Activated naive CD4-positive, alpha-beta T cell treated with anti-CD3 and anti-CD28 coated beads, Interleukin-2, amount 10 ng/mL, durations not matched to agents 7 days and 5 days (primary cell): ENCODE data around the gene HHLA2.
"Not testable (repeated sequence)": the region's sequence is repeated elsewhere in the genome, so short reads cannot be mapped to it uniquely, and the experiment has no call there.

ENCODE experiments used
- CTCF ChIA-PET: fragments of 350-600 bp; sonication (Branson Sonifier 250); formaldehyde crosslinking; loops from one replicate; lab custom pipeline; 2021; ENCODE audit warnings: antibody characterized with exemption; lab: Charles Lee
- DNase-seq: peaks from one replicate; pipeline ENCODE4 v3.0.0-alpha.2; 2020
- H3K27ac Mint-ChIP-seq: one replicate; pipeline ENCODE4 v1.8.0; 2021; ENCODE audit warnings: mild to moderate bottlenecking, moderate library complexity, mixed read lengths
- H3K27me3 Mint-ChIP-seq: one replicate; pipeline ENCODE4 v1.8.0; 2021; ENCODE audit warnings: mild to moderate bottlenecking, mixed read lengths
- H3K36me3 Mint-ChIP-seq: one replicate; pipeline ENCODE4 v1.8.0; 2021; ENCODE audit warnings: mixed read lengths
- H3K4me1 Mint-ChIP-seq: one replicate; pipeline ENCODE4 v1.8.0; 2021; ENCODE audit warnings: mixed read lengths
- H3K4me3 Mint-ChIP-seq: one replicate; pipeline ENCODE4 v1.8.0; 2021; ENCODE audit warnings: mild to moderate bottlenecking, moderate library complexity, mixed read lengths
- H3K9me3 Mint-ChIP-seq: one replicate; pipeline ENCODE4 v1.8.0; 2021; ENCODE audit warnings: mixed read lengths

The HHLA2 gene, protein sequence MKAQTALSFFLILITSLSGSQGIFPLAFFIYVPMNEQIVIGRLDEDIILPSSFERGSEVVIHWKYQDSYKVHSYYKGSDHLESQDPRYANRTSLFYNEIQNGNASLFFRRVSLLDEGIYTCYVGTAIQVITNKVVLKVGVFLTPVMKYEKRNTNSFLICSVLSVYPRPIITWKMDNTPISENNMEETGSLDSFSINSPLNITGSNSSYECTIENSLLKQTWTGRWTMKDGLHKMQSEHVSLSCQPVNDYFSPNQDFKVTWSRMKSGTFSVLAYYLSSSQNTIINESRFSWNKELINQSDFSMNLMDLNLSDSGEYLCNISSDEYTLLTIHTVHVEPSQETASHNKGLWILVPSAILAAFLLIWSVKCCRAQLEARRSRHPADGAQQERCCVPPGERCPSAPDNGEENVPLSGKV

DNA sequence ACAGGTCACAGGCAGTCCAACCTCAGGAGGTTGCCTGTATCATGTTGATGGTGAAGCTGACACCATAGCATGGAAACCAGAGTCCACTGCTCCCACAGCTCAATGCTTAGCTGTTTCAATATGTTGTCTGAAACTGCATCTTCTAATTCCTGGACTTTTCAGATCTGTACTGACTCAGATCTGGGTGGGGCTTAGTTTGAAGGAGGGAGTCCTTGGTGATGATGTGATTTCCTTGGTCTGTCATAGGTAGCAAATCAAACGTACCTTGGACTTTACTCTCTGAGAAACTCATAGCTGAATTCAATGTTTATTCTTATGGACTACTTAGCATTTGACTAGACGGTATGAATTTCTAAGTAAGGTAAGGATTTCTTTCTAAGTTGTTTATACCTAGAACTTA, at the start of gene HHLA2:
Gene HHLA2, plus strand, starts transcription at position 310 of the 400 bp plus-strand sequence. CDS start 55,266 bp downstream, outside the sequence.
- Mint-ChIP-seq H3K9me3 (peaks cover 7% of the 10 kb centered on the region), H3K36me3 (peaks cover 13% of the 10 kb centered on the region), H3K4me3 (peak within 1 kb of the TSS; percentile 49), H3K27me3 (no peaks in the 10 kb centered on the region), H3K27ac (peak within 1 kb of the TSS; percentile 25), H3K4me1 (peaks cover 93% of the 10 kb centered on the region)
- peak; percentile 30 for DNase-seq
- CTCF ChIA-PET, result interaction anchor here (0.7 to 0.9 kb wide), 2 partner anchors 11 to 19 kb away, joined by 3 to 5 read pairs; no protein-coding TSS in a partner anchor

DNA sequence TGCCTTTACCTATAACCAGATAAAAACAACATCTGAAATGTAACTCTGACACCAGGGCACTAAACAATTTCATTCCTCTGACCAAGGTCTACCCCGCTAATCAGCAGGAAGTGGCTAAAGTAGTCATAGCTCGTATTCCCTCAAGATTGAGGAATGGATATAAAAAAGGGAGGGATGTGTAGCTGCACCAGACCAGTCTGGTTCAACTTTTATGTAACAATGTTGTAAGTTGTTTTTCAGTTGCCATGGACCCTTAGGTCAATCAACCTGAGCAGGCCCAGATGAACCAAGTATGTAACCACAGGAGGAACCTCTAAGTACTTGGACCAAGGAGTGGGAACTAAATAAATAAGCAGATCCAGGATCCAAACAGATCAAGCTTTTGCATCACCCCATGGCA, 45.7 kb upstream of the HHLA2 start:
- H3K27ac Mint-ChIP-seq, result no peak overlapping the region
- no peak overlapping the region for H3K4me3 Mint-ChIP-seq
- no peak for DNase-seq
- peaks cover under 1% of the 10 kb centered on the region for H3K36me3 Mint-ChIP-seq
- no peaks in the 10 kb centered on the region for H3K27me3 Mint-ChIP-seq
- H3K9me3 Mint-ChIP-seq, result no peaks in the 10 kb centered on the region
- H3K4me1 Mint-ChIP-seq, result peaks cover 6% of the 10 kb centered on the region
- CTCF ChIA-PET, result no interaction called here

DNA sequence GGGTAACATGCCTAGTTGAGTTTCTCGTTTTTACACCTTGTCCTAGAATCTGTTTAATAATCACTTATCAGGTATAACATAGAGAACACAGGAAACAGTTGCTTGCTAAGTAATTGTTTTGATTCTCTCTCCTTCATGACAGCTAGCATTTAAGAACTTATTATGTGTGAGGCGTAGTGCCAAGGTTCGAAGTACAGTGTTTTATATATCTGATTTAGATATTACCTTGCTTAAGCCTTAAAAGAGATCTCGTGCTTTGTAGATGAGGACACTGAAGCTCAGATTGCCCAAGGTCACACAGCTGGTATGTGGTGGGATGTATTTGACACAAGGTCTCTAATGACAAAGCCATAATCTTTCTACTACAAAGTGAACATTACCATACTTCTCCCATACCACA, 45.1 kb upstream of the HHLA2 start:
- Mint-ChIP-seq H3K4me1 (peaks cover 5% of the 10 kb centered on the region), H3K27me3 (no peaks in the 10 kb centered on the region), H3K4me3 (no peak overlapping the region), H3K9me3 (no peaks in the 10 kb centered on the region), H3K27ac (no peak overlapping the region), H3K36me3 (no peaks in the 10 kb centered on the region)
- DNase-seq, result no peak
- CTCF ChIA-PET, result interaction anchor here (1.2 kb wide), 1 partner anchor 226 kb away, joined by 3 read pairs; no protein-coding TSS in a partner anchor

DNA sequence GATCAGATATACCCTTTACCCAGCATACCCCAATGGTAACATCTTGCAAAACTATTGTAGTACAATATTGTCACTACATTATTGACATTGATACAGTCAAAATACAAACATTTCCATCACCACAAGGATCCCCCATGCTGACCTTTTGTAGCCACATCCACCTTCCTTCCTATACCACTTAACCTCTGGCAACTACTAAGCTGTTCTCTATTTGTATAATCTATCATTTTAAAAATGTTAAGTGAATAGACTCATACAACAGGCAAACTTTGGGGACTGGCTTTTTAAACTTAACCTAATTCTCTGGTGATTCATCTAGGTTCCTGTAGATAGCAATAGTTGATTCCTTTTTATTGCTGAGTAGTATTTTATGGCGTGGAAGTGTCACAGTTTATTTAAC, 44.5 kb upstream of the HHLA2 start:
- Mint-ChIP-seq H3K4me3 (no peak overlapping the region), H3K27me3 (no peaks in the 10 kb centered on the region), H3K9me3 (peaks cover under 1% of the 10 kb centered on the region), H3K4me1 (peaks cover 3% of the 10 kb centered on the region), H3K27ac (no peak overlapping the region), H3K36me3 (no peaks in the 10 kb centered on the region)
- DNase-seq, result no peak
- CTCF ChIA-PET, result interaction anchor here (1.2 kb wide), 1 partner anchor 226 kb away, joined by 3 read pairs; no protein-coding TSS in a partner anchor

DNA sequence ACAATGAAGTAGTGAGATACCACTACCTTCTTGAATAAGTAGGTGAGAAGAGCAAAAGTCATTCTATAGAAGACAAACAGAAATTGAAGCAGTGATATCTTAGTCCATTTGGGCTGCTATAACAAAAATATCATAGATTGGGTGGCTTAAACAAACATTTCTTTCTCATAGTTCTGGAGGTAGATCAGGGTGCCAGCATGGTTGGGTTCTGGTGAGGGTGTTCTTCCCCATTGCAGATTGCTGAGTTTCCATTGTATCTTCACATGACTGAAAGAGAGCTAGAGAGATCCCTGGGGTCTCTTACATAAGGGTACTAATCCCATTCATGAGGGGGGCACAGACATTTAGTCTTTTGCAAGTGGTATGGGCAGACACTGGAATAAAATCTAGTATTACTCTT, 41.2 kb upstream of the HHLA2 start:
- H3K36me3 Mint-ChIP-seq, result no peaks in the 10 kb centered on the region
- no peak for DNase-seq
- peaks cover 3% of the 10 kb centered on the region for H3K27me3 Mint-ChIP-seq
- H3K4me1 Mint-ChIP-seq, result no peaks in the 10 kb centered on the region
- peaks cover 2% of the 10 kb centered on the region for H3K9me3 Mint-ChIP-seq
- CTCF ChIA-PET, result no interaction called here
- no peak overlapping the region for H3K4me3 Mint-ChIP-seq
- no peak overlapping the region for H3K27ac Mint-ChIP-seq

DNA sequence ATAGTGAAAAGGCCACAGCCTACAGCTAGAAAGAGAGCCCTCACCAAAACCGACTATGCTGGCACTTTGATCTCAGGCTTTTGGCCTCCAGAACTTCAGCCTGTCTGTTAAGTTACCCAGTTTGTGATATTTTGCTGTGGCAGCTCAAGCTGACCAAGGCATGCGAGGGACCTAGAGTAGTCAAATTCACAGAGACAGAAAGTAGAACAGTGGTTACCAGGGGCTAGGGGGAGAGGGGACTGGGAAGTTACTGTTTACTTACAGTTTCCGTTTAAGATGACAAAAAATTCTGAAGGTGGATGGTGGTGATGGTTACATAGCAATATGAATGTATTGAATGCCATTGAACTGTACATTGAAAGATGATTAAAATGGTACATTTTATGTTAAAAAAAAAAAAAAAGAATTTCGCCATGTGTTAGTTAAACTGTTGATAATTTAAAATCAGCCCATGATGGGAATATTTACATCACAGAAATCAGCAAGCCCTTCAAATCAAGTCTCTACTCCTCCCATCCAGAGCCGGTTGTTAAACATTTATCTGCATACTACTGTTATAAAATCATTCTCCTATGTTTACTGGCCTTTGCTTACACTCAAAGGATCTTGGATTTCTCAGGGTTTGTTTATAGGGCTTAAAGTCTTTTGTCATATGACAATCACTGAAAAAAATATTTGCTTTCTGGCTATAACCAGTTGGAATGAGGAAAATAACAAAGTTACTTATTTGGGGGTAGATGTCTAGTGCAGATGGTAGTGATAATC, 31.6 kb upstream of the HHLA2 start:
- H3K27ac Mint-ChIP-seq, H3K36me3 Mint-ChIP-seq, H3K27me3 Mint-ChIP-seq, H3K4me3 Mint-ChIP-seq, DNase-seq, H3K9me3 Mint-ChIP-seq, H3K4me1 Mint-ChIP-seq: not testable (repeated sequence)
- CTCF ChIA-PET, result interaction anchor here (0.7 kb wide), 1 partner anchor 558 kb away, joined by 3 read pairs; no protein-coding TSS in a partner anchor

DNA sequence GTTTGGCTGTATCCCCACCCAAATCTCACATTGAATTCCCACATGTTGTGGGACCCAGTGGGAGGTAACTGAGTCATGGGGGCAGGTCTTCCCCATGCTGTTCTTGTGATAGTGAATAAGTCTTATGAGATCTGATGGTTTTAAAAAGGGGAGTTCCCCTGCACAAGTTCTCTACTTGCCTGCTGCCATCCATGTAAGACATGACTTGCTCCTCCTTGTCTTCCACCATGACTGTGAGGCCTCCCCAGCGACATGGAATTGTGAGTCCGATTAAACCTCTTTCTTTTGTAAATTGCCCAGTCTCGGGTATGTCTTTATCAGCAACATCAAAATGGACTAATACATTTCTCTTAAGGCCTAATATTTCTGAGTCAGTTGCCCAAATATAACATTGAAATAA, 28.1 kb upstream of the HHLA2 start:
- H3K4me3 Mint-ChIP-seq, H3K27ac Mint-ChIP-seq, DNase-seq, H3K36me3 Mint-ChIP-seq, H3K4me1 Mint-ChIP-seq, H3K27me3 Mint-ChIP-seq, CTCF ChIA-PET, H3K9me3 Mint-ChIP-seq: not testable (repeated sequence)

DNA sequence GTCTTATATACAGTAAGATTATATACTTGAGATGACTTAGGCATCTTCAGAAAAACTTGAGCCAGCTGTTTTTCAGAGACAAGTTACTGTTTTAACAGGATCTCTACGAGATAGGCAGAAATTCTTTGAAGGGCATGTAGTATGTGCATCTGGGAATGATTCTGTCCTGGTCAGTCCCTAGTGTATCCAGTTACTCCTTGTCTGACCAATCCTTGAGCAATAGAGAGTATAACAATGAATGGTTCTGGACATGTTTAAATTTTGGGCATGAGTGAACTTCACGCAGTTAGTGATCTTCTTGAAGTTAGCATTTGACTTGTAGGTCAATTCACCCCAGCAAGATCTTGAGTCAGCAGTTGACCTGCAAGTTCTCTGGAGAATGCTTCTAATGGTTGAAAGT, 24.7 kb upstream of the HHLA2 start:
- Mint-ChIP-seq H3K4me3 (no peak overlapping the region), H3K9me3 (peaks cover 18% of the 10 kb centered on the region), H3K27me3 (no peaks in the 10 kb centered on the region), H3K27ac (no peak overlapping the region), H3K36me3 (peaks cover 4% of the 10 kb centered on the region), H3K4me1 (peaks cover 2% of the 10 kb centered on the region)
- CTCF ChIA-PET, result interaction anchor here (0.6 kb wide), 1 partner anchor 138 kb away, joined by 3 read pairs; no protein-coding TSS in a partner anchor
- no peak for DNase-seq

DNA sequence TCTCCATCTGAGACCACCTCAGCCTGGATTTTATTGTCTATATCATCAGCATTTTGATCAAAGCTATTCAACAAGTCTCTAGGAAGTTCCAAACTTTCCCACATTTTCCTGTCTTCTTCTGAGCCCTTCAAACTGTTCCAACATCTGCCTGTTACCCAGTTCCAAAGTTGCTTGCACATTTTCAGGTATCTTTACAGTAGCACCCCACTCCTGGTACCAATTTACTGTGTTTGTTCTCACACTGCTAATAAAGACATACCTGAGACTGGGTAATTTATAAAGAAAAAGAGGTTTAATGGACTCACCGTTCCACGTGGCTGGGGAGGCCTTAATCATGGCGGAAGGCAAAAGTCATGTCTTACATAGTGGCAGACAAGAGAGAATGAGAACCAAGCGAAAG, 17.3 kb upstream of the HHLA2 start:
- DNase-seq, H3K27me3 Mint-ChIP-seq, H3K4me1 Mint-ChIP-seq, H3K4me3 Mint-ChIP-seq, CTCF ChIA-PET, H3K27ac Mint-ChIP-seq: not testable (repeated sequence)
- H3K36me3 Mint-ChIP-seq, result peaks cover 28% of the 10 kb centered on the region
- peaks cover 42% of the 10 kb centered on the region for H3K9me3 Mint-ChIP-seq

DNA sequence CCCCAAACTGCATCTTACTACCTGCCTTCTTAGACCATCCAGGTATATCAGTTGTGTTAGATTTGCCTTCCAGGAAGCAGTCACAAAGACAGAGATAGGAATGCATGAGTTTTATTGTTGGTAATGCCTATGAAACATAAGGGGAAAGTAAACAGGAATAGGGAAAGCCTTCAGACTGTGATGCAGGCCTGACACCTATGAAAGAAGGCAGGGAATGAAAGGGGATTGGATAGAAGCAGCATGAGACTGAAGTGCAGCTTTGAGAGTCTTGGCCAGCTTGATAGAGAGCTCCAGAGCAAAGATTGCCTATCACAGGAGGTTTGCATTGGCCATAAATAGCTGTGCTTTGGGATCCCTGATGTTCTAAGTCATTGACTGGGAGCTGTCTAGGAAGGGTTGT, 15.9 kb upstream of the HHLA2 start:
- CTCF ChIA-PET, result interaction anchor here (0.5 kb wide), 1 partner anchor 182 kb away, joined by 3 read pairs; no protein-coding TSS in a partner anchor
- peaks cover 8% of the 10 kb centered on the region for H3K4me1 Mint-ChIP-seq
- no peak overlapping the region for H3K4me3 Mint-ChIP-seq

DNA sequence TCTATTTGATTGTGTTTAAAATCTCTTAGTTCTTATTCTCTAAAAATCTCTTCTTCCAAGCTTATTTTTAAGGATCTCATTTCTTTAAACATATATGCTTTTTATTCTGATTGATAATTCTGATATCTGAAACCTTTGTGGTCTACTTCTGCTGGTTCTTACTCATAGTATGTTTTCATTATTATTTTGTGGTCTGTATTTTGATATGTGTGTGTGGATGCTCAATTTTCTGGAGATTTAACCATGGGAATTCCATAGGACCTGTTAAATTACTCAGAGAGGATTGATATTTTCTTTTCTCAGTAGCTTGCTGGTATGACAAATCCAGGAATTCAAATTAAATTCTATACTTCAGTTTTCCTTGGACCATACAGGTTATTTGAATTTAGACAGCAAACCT, 14.7 kb upstream of the HHLA2 start:
- peaks cover 12% of the 10 kb centered on the region for H3K4me1 Mint-ChIP-seq
- CTCF ChIA-PET, result no interaction called here
- peaks cover 38% of the 10 kb centered on the region for H3K9me3 Mint-ChIP-seq
- no peak overlapping the region for H3K4me3 Mint-ChIP-seq
- peaks cover 31% of the 10 kb centered on the region for H3K36me3 Mint-ChIP-seq
- no peak overlapping the region for H3K27ac Mint-ChIP-seq
- DNase-seq, result no peak
- no peaks in the 10 kb centered on the region for H3K27me3 Mint-ChIP-seq

More for the DNA sequence above, 15.9 kb upstream of the HHLA2 start:
- Mint-ChIP-seq H3K9me3 (peaks cover 38% of the 10 kb centered on the region), H3K27ac (no peak overlapping the region), H3K36me3 (peaks cover 28% of the 10 kb centered on the region), H3K27me3 (no peaks in the 10 kb centered on the region)
- DNase-seq, result no peak

DNA sequence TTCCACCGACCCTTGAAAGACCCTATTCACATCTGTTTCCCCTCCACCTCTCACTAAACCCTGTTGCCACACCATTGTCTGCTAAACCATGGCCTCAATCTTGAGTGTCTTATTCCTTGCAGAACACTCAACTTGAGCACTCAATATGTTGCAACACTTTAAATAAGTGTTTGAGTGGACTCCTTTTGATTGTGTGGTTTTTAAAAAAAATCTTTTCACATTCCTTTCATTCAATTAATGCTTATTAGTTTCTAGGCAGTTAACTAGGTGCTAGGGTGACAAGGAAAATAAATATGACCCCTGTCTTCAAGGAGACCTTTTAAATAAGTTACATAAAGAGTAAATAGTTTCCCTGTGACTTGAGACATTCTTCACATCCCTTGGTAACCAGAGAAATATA, 13.3 kb upstream of the HHLA2 start:
- Mint-ChIP-seq H3K9me3 (peaks cover 32% of the 10 kb centered on the region), H3K36me3 (peaks cover 22% of the 10 kb centered on the region), H3K27ac (no peak overlapping the region), H3K4me3 (no peak overlapping the region), H3K4me1 (peaks cover 12% of the 10 kb centered on the region), H3K27me3 (no peaks in the 10 kb centered on the region)
- DNase-seq, result no peak
- CTCF ChIA-PET, result no interaction called here

DNA sequence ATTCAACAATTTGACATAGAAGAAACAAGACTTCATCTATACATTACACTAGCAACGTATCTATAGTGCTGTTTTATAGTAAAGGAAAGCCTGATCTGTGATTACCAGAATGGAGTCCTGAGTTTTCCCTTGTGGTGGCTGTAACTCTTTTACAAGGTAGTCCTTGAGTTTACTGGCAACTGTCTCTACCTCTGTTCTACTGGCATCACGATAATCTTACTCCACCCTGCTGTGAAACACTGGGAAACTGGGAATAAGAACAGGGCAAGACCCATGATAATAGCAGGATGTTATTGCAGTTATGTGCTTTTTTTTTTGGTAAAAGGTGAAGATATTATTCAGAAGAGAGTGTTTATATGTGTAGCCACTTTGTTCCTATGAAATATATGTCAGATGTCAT, 12.4 kb upstream of the HHLA2 start:
- CTCF ChIA-PET, result no interaction called here
- H3K4me3 Mint-ChIP-seq, result no peak overlapping the region
- no peaks in the 10 kb centered on the region for H3K27me3 Mint-ChIP-seq
- peaks cover 12% of the 10 kb centered on the region for H3K4me1 Mint-ChIP-seq
- H3K27ac Mint-ChIP-seq, result no peak overlapping the region
- H3K36me3 Mint-ChIP-seq, result peaks cover 16% of the 10 kb centered on the region
- peaks cover 25% of the 10 kb centered on the region for H3K9me3 Mint-ChIP-seq
- no peak for DNase-seq

DNA sequence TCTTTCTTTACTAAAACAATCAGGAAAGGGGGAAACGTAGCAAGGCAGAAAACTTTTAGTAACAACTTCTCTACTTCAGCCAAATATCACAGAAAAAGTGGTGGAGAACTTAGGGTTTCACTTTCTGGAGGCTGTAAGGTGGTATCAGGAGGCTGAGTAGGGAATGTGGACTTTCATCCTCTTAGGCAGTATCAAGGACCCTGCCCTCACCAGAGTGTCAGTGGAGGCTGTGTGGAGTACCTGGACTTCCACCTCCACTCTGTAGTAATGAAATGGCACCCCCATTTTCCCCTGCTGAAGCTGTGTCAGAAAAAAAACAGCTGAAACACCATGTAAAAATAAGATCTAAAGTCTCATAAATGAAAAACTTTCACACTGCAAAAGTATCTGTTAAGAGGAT, 11.2 kb upstream of the HHLA2 start:
- CTCF ChIA-PET, result no interaction called here
- H3K4me3 Mint-ChIP-seq, result no peak overlapping the region
- H3K27ac Mint-ChIP-seq, result no peak overlapping the region
- H3K36me3 Mint-ChIP-seq, result peaks cover 9% of the 10 kb centered on the region
- peaks cover 13% of the 10 kb centered on the region for H3K9me3 Mint-ChIP-seq
- H3K27me3 Mint-ChIP-seq, result no peaks in the 10 kb centered on the region
- H3K4me1 Mint-ChIP-seq, result peaks cover 12% of the 10 kb centered on the region
- no peak for DNase-seq
